ENCODE results near the gene DHRS11.
A peak's percentile ranks its signal among the peaks of the same experiment; 100 is the strongest.

The DHRS11 gene

GRCh38 chr17:36591434-36592315 is at the start of gene DHRS11:
Gene DHRS11 (plus strand): TSS chr17:36591879. CDS start chr17:36592010, 131 bp downstream.
- peak; percentile 100 for DNase-seq (ENCODE audit: low spot score)

GRCh38 chr17:36542755-36543154 is 48.9 kb upstream of the DHRS11 start:
- no peak for DNase-seq (ENCODE audit: low spot score)

GRCh38 chr17:36544044-36544306 is 47.7 kb upstream of the DHRS11 start:
- peak; percentile 12 for DNase-seq (ENCODE audit: low spot score)

GRCh38 chr17:36544307-36545076 is 47.2 kb upstream of the DHRS11 start, which contains the start of gene GGNBP2:
Gene GGNBP2 (plus strand): TSS chr17:36544919. CDS start chr17:36545725, 806 bp downstream.
- peak; percentile 89 for DNase-seq (ENCODE audit: low spot score)

GRCh38 chr17:36545077-36545464 is 46.6 kb upstream of the DHRS11 start:
- no peak for DNase-seq (ENCODE audit: low spot score)

- DNase-seq (ENCODE audit: low spot score), result peak; percentile 96
Measured at GRCh38 chr17:36545465-36546417, 45.9 kb upstream of the DHRS11 start.

- DNase-seq (ENCODE audit: low spot score), result no peak
Measured at GRCh38 chr17:36546418-36547093, 45.1 kb upstream of the DHRS11 start.

GRCh38 chr17:36547776-36548175 is 43.9 kb upstream of the DHRS11 start:
- no peak for DNase-seq (ENCODE audit: low spot score)

GRCh38 chr17:36550491-36551417 is 40.9 kb upstream of the DHRS11 start:
- no peak for DNase-seq (ENCODE audit: low spot score)

GRCh38 chr17:36553459-36553858 is 38.2 kb upstream of the DHRS11 start:
- DNase-seq (ENCODE audit: low spot score), result no peak

- no peak for DNase-seq (ENCODE audit: low spot score)
Measured at GRCh38 chr17:36566081-36566480, 25.6 kb upstream of the DHRS11 start.

- no peak for DNase-seq (ENCODE audit: low spot score)
Measured at GRCh38 chr17:36575028-36575427, 16.7 kb upstream of the DHRS11 start.

- no peak for DNase-seq (ENCODE audit: low spot score)
Measured at GRCh38 chr17:36576793-36577192, 14.9 kb upstream of the DHRS11 start.

GRCh38 chr17:36578671-36579070 is 13.0 kb upstream of the DHRS11 start:
- DNase-seq (ENCODE audit: low spot score), result no peak

GRCh38 chr17:36583787-36584186 is 7.9 kb upstream of the DHRS11 start:
- no peak for DNase-seq (ENCODE audit: low spot score)

GRCh38 chr17:36586138-36586537 is 5.5 kb upstream of the DHRS11 start:
- DNase-seq (ENCODE audit: low spot score), result no peak

- no peak for DNase-seq (ENCODE audit: low spot score)
Measured at GRCh38 chr17:36590082-36590481, 1.6 kb upstream of the DHRS11 start.

GRCh38 chr17:36592316-36592715 is 637 bp downstream of the DHRS11 start:
- DNase-seq (ENCODE audit: low spot score), result peak; percentile 70

GRCh38 chr17:36592716-36593321 is 1.1 kb downstream of the DHRS11 start:
- DNase-seq (ENCODE audit: low spot score), result no peak

All from iPS-NIHi11 (cell line).